Calu3 (cell line): Measurements from ENCODE around the gene ADAMTS9. TPM values are rescaled to one million over a fixed set of nuclear protein-coding genes. Genes with fewer than 3 reads are reported as not detected.

Experiments
- BruUV-seq: library from RNA; stranded (reverse); fragments of 400-500 nt; replicated peaks from 2 replicates; lab custom pipeline; 2021; lab: Mats Ljungman, UMichigan
- CTCF ChIA-PET: fragments of 300-600 bp; sonication (Branson Sonifier 250); formaldehyde crosslinking; loops from one replicate; lab custom pipeline; 2022; ENCODE audit warnings: antibody characterized with exemption; lab: Charles Lee
- DNase-seq: peaks from one replicate; pipeline ENCODE4 v3.0.0; 2022
- H3K27ac Mint-ChIP-seq: one replicate; pipeline ENCODE4 v1.8.0; 2022; ENCODE audit warnings: mixed read lengths; ENCODE audit not compliant: unreplicated experiment
- H3K27me3 Mint-ChIP-seq: one replicate; pipeline ENCODE4 v1.8.0; 2022; ENCODE audit warnings: mixed read lengths; ENCODE audit not compliant: unreplicated experiment
- H3K36me3 Mint-ChIP-seq: one replicate; pipeline ENCODE4 v1.8.0; 2022; ENCODE audit warnings: mild to moderate bottlenecking, moderate library complexity, mixed read lengths; ENCODE audit not compliant: insufficient read depth, unreplicated experiment
- H3K4me1 Mint-ChIP-seq: one replicate; pipeline ENCODE4 v1.8.0; 2022; ENCODE audit warnings: mild to moderate bottlenecking, low read depth, mixed read lengths; ENCODE audit not compliant: unreplicated experiment
- H3K4me3 Mint-ChIP-seq: one replicate; pipeline ENCODE4 v1.8.0; 2022; ENCODE audit warnings: mild to moderate bottlenecking, low read depth, moderate library complexity, mixed read lengths; ENCODE audit not compliant: unreplicated experiment
- H3K9me3 Mint-ChIP-seq: one replicate; pipeline ENCODE4 v1.8.0; 2022; ENCODE audit warnings: low read depth, mixed read lengths; ENCODE audit not compliant: unreplicated experiment
- intact Hi-C: fragments of 100-400 bp; cut with micrococcal nuclease; formaldehyde crosslinking; loops from one replicate; pipeline ENCODE4 v1.10.0; 2022; ENCODE audit not compliant: unreplicated experiment
- total RNA-seq: library from RNA; stranded (reverse); gene quantifications from 2 replicates; pipeline ENCODE4 v1.2.3, GENCODE V29; 2022
- TF ChIP-seq, protein P1 (sequence below): fragments of 200-600 bp; IDR thresholded peaks from one replicate; pipeline ENCODE4 v1.8.0; 2022; ENCODE audit warnings: antibody characterized with exemption; ENCODE audit not compliant: unreplicated experiment

Gene ADAMTS9
- total RNA-seq, 1 experiment from 2014 or later = 54.6 TPM

- CTCF ChIA-PET = no interaction called here
- Mint-ChIP-seq H3K9me3 (no peaks in the 10 kb centered on the region), H3K4me3 (no peak overlapping the region), H3K4me1 (no peaks in the 10 kb centered on the region), H3K27me3 (no peaks in the 10 kb centered on the region), H3K27ac (no peak overlapping the region), H3K36me3 (peaks cover 8% of the 10 kb centered on the region)
- TF ChIP-seq, protein P1, sequence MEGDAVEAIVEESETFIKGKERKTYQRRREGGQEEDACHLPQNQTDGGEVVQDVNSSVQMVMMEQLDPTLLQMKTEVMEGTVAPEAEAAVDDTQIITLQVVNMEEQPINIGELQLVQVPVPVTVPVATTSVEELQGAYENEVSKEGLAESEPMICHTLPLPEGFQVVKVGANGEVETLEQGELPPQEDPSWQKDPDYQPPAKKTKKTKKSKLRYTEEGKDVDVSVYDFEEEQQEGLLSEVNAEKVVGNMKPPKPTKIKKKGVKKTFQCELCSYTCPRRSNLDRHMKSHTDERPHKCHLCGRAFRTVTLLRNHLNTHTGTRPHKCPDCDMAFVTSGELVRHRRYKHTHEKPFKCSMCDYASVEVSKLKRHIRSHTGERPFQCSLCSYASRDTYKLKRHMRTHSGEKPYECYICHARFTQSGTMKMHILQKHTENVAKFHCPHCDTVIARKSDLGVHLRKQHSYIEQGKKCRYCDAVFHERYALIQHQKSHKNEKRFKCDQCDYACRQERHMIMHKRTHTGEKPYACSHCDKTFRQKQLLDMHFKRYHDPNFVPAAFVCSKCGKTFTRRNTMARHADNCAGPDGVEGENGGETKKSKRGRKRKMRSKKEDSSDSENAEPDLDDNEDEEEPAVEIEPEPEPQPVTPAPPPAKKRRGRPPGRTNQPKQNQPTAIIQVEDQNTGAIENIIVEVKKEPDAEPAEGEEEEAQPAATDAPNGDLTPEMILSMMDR = no peak
- intact Hi-C loops = no loop called here
- no TSS peak for BruUV-seq
- no peak for DNase-seq
Measured at GRCh38 chr3:64604313-64604712, 83.5 kb downstream of the ADAMTS9 start.

DNA sequence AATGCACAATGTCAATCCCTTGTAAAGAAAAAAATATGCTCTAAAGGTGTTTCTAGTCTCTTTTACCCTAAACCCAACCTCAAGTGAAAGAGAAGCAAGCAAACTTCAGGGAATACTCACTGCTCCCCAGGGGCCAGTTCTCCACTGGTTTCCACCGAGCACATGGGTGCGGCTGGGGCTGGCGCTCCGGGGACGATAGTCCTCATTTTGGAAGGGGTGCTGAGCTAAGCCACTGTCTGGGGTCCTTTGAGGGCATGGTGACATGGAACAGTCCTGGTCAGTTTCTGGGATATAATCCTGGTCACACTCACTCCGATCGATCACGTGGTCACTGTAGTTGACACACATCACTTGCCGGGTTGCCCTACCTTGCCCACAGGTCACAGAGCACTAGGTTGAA, 86.0 kb downstream of the ADAMTS9 start:
- no peaks in the 10 kb centered on the region for H3K9me3 Mint-ChIP-seq
- no peak for DNase-seq
- no TSS peak for BruUV-seq
- peaks cover 10% of the 10 kb centered on the region for H3K36me3 Mint-ChIP-seq
- no peak overlapping the region for H3K27ac Mint-ChIP-seq
- H3K4me3 Mint-ChIP-seq = no peak overlapping the region
- CTCF ChIA-PET = no interaction called here
- TF ChIP-seq, protein P1 = no peak
- no peaks in the 10 kb centered on the region for H3K4me1 Mint-ChIP-seq
- H3K27me3 Mint-ChIP-seq = no peaks in the 10 kb centered on the region
- intact Hi-C loops = no loop called here

DNA sequence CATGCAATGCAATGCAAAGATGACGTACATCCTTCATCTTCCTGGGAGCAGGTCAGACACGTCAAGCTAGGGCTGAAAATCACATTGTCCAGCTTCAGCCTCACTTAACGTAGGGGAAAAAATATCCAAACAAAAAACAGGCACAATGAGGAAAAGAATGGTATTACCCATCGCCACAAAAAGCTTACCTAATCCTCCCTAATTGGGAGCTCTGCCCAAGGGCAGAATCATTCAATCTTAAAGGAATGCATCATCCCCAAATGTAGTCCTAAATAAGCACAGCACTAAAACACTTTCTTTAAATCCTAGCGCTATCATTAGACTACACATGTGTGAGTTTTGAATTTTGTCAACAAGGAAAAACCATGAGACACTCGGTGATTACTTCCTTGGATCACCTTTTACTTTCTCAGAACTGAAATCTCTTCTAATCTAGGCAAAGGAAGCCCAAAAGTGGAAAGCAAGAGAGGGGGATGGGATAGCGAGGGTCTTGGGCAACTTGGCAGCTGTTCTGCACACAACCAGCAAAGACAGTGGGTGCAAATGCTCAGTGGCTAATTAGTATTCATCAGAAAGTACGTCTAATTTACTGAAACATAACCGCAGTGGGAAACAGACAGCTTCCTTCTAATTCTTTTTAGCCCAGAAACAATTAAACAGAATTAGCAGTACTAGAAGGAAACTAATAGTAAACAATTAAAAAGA, 87.4 kb downstream of the ADAMTS9 start:
- no peaks in the 10 kb centered on the region for H3K4me1 Mint-ChIP-seq
- intact Hi-C loops = no loop called here
- CTCF ChIA-PET = no interaction called here
- H3K27me3 Mint-ChIP-seq = no peaks in the 10 kb centered on the region
- no TSS peak for BruUV-seq
- H3K9me3 Mint-ChIP-seq = no peaks in the 10 kb centered on the region
- no peak for DNase-seq
- no peak overlapping the region for H3K27ac Mint-ChIP-seq
- H3K4me3 Mint-ChIP-seq = no peak overlapping the region
- peaks cover 14% of the 10 kb centered on the region for H3K36me3 Mint-ChIP-seq
- TF ChIP-seq, protein P1 = no peak

GRCh38 chr3:64599651-64600050, 88.1 kb downstream of the ADAMTS9 start:
- BruUV-seq = no TSS peak
- CTCF ChIA-PET = no interaction called here
- Mint-ChIP-seq H3K4me1 (no peaks in the 10 kb centered on the region), H3K27ac (no peak overlapping the region), H3K9me3 (no peaks in the 10 kb centered on the region), H3K36me3 (peaks cover 14% of the 10 kb centered on the region), H3K27me3 (no peaks in the 10 kb centered on the region), H3K4me3 (no peak overlapping the region)
- intact Hi-C loops = no loop called here
- DNase-seq = no peak
- TF ChIP-seq, protein P1 = no peak
